Measurements from ENCODE around the gene RELL1.
"Not testable (repeated sequence)": the region's sequence is repeated elsewhere in the genome, so short reads cannot be mapped to it uniquely, and the experiment has no call there.

Gene RELL1

DNA sequence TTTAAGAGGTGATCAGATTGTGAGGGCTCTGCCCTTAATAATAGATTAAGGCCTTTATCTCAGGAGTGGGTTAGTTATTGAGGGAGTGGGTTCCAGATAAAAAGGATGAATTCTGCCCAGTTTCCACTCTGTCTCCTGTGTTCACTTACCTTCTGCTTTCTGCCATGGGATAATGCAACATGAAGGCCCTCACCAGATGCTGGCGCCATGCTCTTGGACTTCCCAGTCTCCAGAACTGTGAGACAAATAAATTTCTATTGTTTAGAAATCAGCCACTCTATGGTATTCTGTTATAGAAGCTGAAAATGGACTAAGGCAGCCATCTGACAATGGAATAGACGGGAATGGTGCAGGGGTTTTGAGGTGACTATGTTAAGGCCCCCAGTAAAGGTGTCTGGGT is 6.9 kb upstream of the RELL1 start:
- DNase-seq (ENCODE audit: low spot score): no peak

DNA sequence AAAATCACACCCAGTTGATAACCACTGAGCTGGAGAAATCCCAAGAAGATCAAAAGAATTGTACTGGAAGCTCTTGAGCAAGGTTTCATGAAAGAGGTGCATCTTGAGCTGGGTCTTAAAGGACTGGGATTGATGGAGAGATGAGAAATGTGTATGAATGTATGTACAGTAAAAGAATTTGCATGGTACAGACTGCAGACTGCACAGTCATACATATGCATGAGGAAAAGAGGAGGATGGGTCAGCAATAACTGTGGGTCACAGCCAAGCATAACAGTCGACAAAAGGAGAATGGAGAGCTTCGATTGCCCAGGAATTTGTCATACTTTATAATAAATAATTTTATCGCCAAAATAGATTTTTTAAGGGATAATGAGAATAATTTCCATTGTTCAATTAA is 4.8 kb upstream of the RELL1 start:
- DNase-seq (ENCODE audit: low spot score): no peak

DNA sequence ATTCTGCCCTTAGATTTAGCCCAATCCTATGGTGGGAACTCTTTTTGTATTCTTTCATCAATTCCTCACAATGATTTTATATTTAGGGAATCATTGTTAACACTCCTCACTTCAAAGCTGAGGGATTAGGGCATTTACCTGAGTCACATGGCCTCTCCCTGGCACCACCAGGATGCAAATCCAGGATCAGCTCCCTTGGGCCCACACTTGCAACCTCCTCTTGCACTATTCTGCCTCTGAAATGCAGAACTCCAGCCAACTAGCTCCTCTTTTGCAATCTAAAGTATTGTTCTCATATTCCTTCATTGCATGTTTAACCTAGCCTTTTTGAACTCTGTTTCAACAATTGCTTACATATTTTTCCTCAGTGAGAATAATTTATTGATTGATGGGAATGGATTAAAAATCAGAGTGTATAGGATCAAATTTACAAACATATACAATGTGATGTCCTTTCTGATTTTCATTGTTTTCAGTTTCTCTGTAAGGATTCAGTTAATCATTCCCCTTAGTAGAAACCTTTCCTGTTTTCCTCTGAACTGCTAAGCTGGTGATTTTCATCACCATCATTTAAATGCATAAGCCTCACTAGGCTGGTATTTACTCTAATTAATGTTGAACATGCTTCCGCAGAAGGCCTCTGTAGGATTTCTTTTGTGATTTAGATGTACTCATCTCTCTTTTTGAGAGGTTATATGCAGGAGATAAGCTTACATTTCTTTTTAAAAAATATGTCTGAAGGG is 3.3 kb upstream of the RELL1 start:
- DNase-seq (ENCODE audit: low spot score): no peak

DNA sequence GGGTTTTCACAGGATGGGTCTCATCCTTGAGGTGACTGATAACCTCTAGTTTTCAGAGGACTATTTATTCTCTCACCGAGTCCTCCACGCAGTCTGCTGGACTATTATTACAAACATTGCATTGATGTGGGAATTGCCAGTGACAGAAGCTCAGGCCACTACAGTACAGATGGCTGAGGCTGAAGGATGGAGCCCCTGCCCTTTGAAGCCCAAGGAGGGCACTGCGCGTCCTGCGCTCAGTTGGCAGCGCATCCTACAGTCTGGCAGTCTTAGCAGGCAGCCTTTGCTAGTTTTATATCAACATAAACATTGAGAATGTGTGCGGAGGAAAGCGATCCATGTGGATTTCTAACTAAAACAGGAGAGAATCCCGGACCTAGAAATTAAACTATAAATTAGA is 1.5 kb upstream of the RELL1 start:
- no peak for DNase-seq (ENCODE audit: low spot score)

DNA sequence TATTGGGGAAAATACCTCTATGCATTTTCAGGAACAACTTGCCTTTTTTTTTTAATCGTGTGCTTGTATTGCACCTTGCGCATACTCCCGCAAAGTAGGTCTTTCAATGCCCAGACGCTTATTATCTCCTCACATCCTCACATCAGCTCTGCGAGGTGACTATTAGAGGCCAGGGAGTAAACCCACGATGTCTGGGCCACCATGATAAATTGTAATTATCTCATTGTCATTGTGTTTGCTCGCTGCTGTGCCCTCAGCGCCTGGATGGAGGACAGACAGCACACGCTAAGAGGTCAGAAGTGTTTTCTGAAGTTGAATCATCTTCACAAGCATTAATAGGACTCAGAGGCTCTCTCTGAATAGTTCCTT is 1.0 kb upstream of the RELL1 start:
- DNase-seq (ENCODE audit: low spot score): no peak

DNA sequence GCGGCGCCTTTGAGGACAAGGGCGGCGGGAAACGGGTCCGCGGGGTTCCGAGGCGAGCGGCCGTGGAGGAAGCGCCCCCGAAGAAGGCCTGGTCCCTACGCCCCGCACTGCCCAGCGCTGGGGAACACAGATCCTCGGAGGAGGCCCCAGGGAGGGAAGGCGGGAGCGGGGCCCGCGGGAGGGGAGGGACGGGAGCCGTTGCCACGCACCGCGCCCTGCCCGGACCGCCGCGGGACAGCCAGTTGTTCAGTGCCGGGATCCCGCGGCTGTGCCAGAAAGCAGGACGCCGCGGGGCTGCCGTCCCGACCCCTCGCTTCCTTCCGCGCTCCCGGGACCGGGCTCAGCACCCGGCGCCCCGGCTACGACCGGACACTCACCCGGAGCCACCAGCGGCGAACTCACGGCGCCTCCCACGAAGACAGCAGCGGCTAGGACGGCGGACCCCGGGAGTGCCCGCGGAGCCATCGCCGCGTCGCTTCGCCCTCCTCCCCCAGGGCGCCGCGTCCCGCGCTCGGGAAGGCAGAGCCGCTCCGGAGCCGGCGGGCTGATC is 278 bp downstream of the RELL1 start:
- DNase-seq (ENCODE audit: low spot score): peak; percentile 77

DNA sequence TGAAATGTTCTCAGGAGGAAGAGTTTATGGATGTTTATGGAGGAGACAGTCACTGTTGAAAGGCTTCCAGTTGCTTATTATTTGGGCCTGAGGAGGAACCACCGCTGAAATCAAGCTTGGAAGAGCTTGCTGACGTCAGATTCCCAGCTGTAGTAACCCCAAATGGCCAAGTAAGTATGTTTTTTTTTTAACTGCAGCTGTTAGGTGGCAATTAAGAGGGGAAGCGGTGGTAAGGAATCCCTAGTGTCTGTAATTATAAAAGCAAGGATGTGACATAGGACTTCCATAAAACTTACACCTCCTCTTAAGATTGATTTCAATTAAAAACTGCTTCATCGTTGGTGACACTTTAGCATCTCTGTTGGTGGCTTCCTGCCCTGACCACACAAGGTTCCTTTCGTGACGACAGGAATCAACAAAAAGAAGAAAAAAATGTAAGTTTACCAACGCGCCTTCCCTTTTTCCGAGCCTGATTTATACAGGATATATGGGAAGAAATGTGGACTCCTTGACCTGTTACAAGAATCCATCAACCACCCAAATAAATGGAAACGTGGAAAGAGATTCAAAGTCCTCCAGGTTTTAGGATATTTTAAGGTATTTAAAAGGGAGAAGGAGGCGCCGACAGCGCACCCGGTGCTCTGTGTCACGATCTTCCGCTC is 884 bp downstream of the RELL1 start:
- DNase-seq (ENCODE audit: low spot score): no peak

DNA sequence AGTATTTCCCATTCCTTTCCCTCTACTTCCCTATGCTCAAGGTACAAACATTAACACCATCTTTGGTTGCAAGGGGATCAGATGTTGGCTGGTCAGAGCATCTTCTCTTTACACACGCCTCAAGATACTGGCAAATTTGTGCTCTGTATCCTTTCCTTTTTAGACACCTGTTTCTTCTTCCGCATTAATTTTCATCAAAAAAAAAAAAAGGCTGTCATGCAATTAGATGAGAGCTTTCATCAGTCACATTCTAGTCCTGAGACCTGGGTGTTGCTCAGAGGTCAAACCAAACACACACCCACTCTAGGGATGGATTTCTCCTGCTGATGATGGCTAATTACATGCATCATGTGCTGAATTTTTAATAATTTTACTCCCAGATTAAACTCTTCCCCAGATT is 2.0 kb downstream of the RELL1 start:
- no peak for DNase-seq (ENCODE audit: low spot score)

DNA sequence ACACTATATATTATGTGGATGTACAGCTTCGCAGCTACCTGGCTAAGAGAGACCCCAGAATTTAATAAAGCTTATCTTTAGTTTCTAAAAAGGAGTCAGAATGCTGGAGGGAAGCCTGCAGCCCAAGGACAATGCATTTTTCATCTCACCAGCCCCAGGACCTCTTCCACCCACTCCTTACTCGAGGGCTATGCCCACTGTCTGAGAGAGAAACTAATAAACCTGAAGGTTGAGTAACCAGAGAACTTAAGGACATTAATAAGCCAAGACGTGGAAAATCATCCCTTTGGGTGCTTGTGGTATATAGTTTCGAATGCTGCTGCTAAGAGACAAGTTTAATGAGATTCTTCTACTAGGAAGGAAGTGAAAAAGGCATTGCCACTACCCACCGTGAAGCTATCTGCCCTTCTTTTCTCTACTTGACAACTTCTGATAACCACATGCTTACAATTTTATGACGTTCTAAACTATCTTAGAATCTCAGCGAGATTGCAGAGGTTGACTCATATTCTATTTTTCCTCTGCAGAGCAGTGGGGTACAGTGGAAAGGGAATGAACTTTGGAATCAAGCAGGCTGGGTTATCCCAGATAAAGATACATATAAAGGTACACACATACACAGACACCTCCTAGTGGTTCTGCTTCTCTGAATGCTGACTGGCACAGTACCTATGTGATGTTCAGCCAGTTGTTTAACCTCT is 3.3 kb downstream of the RELL1 start:
- no peak for DNase-seq (ENCODE audit: low spot score)

DNA sequence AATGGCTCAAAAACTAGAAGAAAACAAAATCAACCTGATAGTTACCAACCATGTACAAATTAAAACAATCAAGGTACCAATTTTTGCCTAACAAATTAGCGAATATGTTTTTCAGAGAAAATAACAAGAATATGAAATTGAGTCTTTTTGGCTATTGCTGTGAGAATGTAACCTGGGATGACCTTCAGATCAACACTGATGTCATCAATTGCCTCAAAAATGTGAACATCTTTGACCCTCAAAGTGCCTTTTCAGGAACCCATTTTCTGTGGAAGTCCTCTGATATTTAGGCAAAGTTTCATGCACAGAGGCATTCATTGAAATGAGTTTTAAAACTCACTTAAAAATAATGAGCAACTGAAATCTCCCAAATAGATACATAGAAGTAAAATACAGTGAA is 6.1 kb downstream of the RELL1 start:
- no peak for DNase-seq (ENCODE audit: low spot score)

DNA sequence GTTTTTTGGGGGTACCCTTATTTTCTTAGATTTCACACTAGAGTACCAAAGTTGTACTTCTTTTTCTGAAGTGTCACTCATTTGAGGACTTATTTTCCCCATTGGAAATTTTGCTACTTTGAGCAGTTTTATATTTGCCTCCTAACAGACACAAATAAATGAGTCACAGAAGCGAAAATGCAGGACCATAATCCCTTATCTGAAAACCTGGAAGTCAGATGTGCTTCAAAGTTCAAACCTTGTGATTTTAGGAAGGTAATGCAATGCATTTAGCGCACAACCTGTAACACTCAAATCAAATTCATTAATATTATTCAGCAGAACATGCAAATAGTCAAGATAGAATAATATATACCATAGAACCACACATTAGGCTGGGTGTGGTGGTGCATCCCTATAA is 6.9 kb downstream of the RELL1 start:
- no peak for DNase-seq (ENCODE audit: low spot score)

DNA sequence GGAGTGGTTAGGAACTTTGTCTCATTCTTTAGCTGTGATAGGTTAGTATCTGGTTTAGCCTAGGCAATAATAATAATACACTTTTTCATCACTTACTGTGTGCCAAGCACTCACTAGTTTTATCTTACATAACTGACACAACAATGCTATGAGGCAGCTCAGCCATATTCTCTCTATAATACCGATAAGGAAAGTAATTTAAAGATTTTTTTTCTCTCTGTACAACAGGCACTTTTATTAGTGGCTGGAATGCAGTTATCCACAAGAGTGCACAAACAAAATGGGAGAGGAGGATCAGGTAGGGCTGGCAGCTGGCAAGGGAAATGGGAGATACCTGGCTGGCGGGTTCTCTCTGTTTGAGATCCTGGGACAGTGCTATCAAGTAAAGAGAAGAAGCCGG is 7.6 kb downstream of the RELL1 start:
- no peak for DNase-seq (ENCODE audit: low spot score)

DNA sequence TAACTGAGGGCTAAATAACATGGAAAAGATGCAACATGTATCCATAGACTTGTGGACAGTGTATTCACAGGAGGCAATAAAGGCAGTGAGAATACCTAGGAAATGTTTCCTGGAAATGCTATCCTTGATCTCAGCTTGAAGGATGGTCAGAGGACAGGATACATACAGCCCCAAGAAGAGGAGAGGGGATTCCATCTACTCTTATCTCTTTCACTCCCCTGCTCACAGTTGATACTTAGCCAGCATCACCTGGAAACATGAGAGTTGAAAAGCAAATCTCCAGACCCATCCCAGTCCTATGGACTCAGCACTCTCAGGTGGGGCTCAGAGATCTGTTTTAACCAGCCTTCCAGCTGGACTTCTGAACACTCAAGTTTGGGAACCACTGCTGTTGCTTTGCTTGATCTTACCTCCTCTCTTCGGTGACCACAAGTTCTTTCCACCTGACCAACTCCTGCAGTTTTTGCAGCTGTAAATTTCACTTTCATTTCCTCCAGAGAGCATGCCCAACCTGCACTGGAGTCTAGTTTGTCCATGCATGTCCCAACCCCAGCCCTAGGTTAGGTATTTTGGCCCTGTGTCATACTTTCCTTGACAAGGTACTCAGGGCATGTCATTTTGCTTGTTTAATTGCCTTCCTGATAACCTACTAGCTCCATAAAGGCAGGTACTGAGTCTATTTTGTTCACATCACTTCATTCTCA is 10.4 kb downstream of the RELL1 start:
- no peak for DNase-seq (ENCODE audit: low spot score)

DNA sequence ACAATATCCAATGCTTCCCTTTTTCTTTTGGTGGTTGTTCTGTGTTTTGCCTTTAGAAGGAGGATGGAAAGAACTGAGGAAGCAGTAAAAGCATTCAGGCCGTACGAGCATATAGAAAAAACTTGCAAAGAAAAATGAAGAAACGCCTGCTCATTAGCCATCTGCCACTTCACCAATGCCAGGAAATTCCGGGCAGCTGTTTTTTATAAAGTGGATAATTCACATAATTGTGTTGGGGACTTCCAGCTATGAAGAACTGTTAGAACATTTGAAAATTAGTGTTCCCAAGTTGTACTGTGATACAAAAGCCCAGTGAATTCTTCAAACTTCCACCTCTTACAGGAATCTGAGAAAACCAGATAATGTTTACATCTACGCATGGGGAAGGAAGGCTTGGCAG is 11.7 kb downstream of the RELL1 start:
- DNase-seq (ENCODE audit: low spot score): no peak

DNA sequence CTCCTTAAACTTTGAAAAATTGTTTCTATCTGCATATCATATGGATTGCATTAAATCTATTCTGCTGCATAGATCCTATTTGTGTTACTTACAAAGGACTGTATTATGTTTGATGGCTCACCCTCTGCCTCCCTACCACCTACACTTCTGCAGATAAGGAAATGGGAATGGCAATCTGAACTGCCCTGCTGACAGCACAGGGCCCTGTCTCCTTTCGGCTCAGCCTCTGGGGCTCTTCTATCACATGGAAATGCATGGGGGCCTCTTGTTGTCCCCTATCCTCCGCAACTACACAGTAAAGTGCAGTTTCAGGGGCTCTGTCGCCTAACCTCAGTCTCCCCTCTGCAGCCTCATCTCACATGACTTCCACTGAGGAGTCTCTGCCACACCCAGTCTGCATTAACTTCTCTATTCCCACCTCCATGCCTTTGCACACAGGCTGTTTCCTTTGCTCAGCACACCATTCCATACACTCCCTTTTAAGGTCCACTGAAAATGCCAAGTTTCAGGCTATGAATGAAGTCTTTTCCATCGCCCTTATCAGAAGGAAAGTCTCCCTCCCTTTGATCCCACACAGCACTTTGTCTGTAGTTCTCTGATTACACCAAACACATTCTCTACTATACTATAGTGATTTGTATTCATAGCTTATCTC is 12.5 kb downstream of the RELL1 start:
- no peak for DNase-seq (ENCODE audit: low spot score)

DNA sequence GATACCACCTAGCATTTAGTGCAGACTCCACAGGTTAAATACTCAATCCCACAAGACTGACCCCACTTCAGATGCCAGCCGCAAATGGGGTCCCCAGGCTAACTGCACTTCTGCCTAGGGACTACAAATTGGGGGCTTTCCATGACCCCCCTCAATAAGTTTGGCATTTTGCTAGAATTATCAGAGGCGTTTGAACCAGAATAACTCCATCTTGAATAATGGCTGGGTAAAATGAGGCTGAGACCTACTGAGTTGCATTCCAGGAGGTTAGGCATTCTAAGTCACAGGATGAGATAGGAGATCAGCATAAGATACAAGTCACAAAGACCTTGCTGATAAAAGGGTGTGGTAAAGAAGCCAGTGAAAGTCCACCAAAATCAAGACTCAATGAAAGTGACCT is 15.1 kb downstream of the RELL1 start:
- no peak for DNase-seq (ENCODE audit: low spot score)

DNA sequence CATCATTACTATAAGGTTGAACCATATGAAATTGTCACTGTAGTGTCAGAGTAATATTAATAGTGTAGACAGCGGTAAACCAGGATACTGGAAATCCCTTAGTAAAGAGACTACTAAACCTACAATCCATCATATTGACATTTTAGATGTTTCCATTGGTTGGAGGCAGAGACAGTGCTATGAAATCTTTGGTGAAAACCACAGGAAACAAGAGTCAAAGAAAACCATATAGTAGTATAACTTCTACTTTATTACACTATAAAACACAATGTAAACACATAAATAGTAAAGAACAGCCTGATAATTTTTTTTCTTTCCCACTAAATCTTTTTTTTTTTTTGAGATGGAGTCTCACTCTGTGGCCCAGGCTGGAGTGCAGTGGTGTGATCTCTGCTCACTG is 15.9 kb downstream of the RELL1 start:
- no peak for DNase-seq (ENCODE audit: low spot score)

DNA sequence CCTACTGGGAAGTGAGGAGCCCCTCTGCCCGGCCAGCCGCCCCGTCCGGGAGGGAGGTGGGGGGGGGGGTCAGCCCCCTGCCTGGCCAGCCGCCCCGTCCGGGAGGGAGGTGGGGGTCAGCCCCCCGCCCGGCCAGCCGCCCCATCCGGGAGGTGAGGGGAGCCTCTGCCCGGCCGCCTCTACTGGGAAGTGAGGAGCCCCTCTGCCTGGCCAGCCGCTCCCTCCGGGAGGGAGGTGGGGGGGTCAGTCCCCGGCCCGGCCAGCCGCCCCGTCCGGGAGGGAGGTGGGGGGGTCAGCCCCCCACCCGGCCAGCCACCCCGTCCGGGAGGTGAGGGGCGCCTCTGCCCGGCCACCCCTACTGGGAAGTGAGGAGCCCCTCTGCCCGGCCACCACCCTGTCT is 17.1 kb downstream of the RELL1 start:
- not testable (repeated sequence) for DNase-seq (ENCODE audit: low spot score)

DNA sequence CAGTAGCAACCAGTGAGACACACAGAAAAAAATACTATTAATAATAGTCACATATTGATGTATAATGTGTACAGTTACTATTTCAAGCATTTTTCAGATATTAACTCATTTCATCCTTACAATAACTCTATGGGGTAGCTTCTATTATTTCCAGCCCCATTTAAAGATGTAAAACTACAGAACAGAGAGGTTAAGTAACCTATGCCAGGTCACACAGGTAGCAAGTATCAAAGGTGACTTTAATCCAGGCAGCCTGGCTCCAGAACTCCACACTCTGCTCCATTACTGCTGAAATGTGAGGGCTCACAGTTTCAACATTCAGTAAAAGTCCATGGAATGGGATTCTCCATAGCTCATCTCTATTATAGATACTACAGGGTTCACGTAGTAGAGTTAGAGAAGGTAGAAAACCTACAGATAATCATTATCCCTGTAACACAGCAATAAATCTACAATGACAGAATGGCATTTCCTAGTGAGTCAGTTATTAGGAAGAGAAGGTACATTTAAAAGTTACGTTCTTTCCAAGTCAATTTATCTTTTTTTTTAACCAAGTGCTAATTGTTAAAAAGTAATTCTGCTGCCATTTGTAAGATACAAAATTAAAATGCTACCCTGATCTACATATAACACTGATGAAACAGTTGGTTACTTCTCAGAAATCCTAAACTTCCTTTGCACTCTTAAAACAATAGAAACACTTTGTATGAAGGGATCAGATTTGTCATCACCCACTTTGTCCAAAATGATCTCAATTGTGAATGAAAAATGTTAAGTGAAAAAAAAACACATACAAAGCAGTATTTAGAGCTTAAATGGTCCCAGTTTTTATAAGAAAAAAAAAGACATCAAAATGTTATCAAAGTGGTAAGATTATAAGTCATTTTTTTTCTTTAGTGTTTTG is 18.7 kb downstream of the RELL1 start:
- no peak for DNase-seq (ENCODE audit: low spot score)

DNA sequence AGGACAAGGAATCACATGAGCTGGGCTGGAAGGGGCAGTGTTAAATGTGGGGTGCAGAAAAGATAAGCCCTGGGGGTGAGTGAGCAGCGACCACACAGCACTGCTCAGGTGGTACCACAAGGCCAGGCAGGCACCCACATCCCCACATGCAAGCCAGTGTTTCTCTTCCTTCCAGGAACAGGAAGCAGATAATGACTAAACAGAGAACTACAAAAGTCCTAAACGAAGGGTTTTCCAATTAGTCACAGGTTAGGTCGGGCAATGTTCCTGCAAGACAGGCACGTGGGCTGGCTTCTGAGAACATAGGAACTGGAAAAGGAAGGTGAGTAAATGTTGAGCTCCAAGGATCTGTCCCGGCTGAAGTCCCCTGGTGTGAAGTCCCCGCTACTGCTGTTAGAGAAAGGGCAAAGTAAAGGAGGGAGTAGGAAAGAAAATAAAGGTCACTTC is 19.5 kb downstream of the RELL1 start:
- DNase-seq (ENCODE audit: low spot score): no peak
